DMS53 (cell line): ENCODE results near the gene SUMF1.

Experiments
- DNase-seq: peaks from one replicate; lab custom pipeline; 2025; lab: John Stamatoyannopoulos, UW

The SUMF1 gene

DNA sequence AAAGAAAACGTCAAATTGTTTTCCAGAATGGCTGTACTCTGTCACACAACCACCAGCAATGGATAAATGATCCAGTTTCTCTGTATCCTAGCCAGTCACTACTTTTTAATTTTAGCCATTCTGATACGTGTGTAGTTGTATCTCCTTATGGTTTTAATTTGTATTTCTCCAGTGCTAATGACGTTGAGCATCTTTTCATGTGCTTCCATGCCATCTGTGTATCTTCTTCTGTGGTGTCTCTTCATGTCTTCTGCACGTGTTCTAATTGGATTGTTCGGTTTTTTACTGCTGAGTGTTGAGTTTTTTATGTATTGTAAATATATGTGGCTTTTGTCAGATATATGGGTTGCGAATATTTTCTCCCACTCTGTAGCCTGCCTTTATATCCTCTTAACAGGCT lies 81.9 kb downstream of the SUMF1 start:
- DNase-seq, result no peak

DNA sequence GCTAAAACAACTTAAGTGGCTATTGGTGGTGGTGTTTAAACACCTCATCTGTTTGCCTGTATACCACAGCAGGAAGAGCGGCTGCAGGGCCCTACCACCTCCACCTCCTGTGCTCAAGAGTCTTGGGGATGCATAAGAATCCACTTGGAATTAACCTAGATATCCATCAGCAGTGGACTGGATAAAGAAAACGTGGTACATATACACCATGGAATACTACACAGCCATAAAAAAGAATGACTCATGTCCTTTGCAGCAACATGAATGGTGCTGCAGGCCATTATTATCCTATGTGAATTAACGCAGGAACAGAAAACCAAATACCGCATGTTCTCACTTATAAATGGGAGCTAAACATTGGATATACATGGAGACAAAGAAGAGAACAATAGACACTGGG lies 87.1 kb downstream of the SUMF1 start:
- no peak for DNase-seq

DNA sequence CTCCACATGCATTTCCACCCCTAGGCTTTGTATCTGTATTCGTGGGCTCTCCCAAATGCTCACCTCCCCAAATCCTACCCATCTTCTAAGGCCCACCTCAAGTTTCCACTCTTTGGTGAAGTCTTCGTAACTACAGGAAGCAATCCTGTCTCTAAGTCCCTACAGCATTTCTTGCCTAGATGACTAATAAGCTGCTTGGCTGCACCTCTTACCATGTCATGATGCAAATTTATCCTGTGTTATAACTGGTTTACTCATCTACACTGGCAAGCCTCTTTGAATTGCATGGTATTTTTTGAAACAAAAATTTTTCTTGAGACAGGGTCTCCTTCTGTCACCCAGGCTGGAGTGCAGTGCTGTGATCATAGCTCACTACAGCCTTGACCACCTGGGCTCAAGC lies 90.6 kb downstream of the SUMF1 start:
- no peak for DNase-seq

DNA sequence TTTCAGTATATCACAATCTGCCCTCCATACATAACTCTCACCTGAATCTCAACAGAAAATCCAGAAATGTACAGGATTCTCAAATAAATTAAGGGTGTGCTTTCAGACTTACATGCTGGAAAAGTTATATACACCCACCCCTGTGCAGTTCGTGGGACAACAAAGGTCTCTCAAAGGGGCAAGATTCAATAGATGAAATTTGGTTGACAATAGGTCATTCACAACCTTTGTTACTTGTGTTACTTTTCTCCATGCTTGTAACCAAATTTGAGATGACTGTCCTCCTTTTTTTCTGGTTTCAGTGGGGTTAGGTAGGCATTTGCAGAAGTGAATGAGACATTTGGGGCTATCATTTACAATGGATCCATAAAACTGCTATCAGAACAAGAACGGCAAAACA lies 91.2 kb downstream of the SUMF1 start:
- no peak for DNase-seq

DNA sequence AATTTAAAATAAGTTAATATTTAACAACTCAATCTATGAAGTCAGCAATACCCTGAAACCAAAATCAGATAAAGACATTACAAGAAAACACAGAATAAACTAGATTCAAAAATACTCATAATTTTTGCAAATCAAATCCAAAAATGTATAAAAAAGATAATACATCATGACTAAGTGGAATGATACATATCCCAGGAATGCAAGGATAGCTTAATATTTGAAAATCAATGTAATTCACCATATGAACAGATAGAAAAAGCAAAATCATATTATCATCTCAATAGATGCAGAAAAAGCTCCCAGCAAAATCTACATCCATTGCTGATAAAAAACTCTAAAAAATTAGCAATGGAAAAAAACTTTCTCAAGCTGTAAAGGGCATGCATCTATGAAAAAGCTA lies 93.4 kb downstream of the SUMF1 start:
- no peak for DNase-seq

DNA sequence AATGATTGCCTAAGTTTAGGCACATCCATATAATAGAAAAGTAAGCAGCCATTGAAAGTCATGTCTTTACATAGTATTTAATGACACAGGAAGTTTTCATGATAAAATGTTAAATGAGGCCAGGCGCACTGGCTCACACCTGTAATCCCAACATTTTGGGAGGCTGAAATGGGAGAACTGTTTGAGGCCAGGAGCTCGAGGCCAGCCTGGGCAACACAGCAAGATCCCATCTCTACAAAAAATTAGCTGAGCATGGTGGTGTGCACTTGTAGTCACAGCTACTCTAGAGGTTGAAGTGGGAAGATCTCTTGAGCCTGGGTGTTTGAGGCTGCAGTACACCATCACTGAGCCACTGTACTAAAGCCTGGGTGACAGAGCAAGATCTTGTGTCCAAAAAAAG lies 104.5 kb downstream of the SUMF1 start:
- no peak for DNase-seq

DNA sequence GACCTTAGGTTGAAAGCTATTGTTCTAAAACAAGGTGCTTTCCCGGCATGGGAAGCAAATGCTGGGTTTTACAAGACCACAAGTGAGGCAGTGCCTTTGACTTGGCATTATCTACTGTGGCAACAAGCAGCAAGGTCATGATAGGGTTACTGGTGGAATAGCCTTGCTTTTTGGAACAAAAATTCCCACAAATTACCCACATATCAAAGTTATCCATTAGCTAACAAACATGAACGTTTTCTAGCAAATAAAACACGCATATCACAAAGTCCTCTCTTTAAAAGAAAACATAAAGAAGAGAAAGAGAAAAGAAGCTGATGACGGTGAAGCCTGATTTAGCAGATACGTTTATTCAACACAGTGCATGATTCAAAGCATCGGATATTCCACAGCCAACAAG lies 106.3 kb downstream of the SUMF1 start:
- DNase-seq, result no peak

DNA sequence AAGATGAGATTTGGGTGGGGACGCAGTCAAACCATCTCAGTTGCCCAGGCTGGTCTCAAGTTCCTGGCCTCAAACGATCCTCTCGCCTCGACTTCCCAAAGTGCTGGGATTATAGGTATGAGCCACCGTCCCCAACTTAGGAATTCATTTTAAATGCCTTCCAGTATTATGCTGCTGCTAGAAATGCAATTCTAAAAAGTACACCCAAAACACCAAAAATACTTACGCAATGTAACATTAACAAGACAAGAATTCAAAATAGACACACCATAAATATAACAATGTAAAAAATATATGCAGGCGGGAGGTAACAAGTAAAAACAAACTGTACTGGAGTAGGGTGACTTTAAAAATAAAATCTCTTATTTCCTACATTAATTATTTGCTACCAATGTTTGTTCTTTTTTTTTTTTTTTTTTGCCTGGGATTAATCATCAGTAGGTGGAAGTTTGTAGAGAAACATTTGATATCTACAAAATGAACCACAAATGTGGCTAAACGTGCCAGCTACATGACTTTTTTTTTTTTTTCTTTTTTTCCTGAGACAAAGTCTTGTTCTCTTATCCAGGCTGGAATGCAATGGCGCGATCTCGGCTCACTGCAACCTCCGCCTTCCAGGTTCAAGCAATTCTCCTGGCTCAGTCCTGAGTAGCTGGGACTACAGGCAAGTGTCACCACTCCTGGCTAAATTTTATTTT lies 107.1 kb downstream of the SUMF1 start:
- no peak for DNase-seq

DNA sequence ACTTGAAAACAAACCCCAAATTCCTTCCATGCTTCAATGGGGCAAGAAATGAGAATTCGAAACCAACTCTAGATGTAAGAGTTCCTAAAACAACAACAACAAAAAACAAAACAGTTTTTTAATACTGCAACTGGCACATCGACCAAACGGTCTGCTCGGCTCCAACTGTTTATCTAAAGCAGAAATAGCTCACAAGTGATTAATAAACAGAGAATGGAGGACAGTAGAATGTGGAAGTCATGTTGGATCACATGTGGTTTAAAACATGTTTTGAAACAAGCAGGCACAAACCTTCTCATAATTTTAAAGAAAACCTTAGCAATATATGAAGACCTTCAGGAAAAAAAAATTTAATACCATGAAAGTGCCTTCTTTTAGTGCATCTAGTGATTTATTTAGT lies 108.8 kb downstream of the SUMF1 start:
- no peak for DNase-seq

DNA sequence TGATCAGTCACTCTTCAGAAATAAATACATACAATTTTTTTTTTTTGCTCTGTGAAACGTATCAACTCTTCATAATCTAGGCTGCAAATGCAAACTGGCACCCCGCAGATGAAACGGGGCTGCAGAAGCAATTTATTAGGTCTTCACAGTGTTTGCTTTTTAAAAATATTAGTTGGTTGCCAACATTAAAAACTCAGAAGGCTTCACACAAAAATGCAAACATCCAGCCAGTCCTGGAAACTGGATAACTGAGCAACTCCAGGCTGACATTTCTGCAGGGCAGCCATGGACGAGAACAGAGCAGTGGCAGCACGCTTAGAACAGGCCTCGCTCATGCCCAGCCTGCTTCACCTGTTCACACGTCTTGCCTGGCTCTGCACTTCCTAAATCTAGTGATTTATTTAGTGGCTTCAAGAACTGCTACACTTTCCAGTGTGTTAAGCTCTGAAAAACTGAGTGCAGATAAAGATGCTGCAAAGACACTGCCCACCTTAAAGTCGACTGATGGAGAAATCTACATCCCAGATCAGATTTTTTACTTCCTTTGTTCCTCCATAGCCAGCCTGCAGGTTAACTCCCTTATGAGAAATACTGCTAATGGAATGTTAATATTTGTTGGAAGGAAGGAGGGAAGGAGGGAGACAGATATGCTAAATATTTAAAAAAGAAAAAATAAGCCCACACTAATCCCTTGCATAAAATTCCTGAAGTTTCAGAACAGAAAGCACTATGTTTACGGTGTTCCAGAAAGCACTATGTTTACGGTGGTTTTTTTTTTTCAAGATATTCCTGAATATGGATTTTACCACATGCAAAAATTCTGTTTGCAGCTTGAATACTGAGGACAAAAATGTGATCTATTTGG lies 110.3 kb downstream of the SUMF1 start:
- DNase-seq, result no peak

DNA sequence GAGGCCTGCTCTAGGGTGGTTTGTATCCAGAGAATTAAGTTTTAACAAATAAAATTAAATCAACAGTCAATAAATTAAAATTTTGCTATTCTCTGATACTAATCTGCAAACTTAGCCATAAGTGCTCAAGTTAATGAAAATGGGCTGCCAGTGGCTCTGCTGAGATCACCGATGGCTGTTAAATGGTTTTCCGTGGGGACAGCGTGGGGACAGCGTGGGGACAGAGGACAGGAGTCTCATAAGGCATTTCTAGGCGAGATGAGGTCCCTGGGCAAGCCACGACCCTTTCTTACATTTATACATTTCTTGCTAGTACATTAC lies 110.9 kb downstream of the SUMF1 start:
- no peak for DNase-seq

DNA sequence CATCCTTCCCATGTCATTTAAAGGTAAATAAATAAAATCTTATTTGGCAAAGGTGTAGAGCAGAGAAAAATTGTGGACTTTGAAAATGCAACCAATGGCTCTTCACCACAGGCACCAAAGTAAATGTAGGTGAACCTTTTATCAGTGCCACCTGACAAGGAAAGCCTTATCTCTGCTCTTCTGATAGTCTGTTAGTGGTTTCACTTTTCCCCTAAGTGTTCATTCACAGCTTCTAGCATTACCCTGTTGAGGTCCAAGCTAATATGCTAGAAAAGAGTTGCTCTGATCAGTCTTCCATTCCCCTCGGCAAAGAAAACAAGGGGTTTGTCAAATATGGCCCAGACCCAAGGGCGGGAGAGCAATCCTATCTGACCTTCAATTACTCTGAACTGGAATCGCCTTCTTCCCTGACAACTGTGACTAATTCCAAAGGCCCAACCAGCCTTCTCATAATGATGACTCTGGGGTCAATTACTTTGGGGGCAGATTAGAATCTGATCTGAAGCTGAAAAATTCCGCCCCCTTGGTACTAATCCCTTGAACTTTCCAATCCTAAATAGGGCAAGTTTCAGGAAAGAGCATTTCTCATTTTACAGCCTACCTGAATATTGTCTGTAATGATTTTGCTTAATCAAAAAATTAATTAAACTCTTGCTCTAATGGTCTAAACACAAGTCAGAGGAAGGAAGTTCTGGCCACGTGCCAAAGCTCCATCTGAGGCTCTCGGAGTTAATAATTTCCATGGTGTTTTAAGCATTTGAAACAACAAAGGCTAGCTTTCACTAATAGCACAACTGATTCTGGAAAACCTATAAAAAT lies 111.5 kb downstream of the SUMF1 start:
- DNase-seq, result no peak

DNA sequence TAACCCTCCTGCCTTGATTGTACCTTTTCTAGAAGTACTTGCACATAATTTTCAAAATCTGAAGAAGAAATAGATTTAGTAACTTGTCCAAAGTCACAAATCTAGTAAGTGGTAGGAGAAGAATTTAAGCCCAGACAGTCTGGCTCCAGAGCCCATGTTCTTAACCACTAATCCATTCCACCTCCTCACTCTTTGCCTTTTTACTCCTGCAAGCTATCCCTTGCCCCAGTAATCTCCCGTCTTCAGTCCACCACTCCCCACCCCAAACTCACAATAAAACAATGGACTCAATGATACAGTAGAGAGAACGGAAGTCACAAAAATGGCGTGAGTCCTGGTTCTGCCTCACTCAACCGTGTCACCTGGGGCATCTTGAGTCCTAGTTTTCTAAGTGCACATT lies 115.2 kb downstream of the SUMF1 start:
- no peak for DNase-seq

DNA sequence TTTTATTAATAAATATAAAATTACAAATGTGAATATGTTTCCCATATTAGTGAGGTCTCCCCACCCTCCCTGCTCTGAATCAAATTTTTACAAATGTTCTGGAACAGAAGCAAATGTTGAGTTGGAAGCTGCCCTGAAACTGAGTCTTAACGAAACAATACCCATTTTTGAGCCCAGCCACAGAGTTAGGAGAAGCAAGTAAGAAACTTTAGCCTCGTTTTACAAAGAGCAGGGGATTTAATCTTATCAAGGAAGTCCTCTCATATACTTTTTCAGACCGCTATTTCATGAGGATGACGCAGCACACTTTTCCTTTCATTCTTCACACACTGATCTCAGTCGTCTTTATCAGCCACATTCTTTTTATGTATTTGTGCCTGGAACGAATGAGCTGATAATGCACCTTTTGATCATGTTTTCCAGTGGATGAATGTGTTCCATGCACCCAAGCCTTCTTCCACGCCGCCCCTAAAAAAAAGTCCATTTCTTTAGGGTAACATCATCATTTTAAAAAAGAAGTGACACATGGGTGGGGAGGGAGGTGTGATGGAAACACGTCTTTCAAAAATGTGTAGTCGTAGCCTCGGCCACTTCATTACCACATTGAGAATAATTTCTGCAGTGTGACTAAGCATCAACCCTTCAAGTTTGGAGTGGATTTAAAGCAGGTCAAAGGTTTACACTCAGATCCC lies 115.8 kb downstream of the SUMF1 start:
- no peak for DNase-seq

DNA sequence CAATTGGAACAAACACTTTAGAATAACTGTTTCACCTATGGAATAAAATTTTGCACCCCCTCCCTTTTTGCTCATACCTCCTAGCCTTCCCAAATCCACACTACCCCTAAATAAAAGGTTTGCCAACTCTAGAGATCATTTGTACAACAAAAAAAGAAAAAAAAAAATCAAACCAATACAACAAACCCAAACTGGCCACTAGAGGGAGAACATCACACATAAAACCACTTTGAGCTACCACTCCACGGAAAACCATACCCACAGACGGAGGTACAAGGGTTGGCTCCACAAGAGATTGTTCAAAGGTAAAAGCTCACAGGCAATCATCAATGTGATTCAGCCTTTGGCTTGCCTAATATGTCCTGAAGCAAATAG lies 116.3 kb downstream of the SUMF1 start:
- peak; percentile 61 for DNase-seq

DNA sequence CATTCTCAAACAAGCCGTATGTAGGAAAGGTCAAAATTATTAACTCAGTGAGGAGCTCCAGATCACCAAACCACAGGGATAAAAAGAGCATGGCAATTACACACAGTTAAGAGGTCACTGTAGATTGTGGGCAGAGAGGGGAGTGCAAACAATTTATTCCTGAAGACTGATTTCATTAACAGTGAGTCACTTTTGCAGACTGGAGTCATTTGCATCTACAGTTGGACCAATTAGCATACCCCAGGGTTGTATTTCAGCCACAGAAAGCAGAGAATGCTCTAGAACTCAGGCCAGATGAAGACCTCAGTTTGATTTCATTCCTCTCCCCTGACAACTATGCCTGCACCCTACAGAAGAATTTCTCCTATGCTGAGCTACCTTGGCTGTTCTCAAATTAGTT lies 123.8 kb downstream of the SUMF1 start:
- no peak for DNase-seq

DNA sequence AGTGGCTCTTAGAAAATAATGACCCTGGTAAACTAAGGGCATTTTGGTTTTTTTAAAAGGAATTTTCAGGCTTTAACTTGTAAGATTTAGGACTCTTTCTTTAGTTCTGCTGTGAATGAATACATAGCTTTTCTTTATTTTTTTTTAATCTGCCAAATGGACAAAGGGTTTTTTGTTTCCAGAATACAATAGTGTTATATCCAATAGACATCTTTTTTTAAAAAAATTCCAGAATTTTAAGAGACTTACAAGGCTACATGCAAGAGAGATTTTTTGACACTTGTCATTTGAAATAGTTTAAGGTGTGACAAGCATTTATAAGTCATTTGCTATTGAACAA lies 125.8 kb downstream of the SUMF1 start:
- no peak for DNase-seq

DNA sequence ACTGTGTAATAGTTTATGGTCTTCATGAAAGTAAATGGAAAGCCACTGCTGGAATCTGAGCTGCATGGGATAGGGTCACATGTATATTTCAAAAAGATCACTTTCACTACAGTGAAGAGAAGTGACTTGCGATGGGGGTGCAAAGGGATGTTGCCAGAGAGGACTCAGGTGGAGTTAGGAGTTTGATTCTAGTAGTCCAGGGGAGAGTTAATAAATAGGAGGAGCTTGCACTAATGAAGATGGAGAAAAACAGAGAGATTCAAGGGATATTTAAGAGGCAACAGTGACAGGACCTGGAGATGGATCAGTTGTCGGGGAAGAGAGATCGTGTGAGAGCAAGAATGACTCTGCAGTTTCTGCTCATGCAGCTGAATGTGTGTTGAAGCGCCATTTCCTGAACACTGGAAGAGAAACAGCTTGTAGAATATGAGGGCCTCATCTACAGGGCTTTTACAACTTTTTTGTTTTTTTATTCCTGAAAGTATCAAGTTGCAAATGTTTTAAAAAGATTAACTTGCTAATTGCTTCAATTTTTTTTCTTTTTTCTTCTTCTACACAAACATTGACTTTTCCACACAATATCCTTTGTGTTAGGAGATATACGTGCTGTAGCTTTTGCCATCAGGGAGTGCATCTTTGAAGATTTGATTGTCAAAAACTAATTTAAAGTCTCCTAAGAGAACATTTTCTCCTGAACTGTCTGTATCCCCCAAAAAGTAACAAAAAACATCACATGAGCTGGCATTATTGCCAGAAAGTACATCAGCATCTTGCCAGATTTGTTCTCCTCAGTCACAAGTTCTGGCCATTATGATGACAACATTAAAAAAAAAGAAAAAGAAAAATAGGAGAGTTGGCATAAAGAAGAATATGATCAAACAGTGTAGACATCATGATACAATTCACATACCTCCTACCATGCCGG lies 126.4 kb downstream of the SUMF1 start:
- DNase-seq, result no peak

DNA sequence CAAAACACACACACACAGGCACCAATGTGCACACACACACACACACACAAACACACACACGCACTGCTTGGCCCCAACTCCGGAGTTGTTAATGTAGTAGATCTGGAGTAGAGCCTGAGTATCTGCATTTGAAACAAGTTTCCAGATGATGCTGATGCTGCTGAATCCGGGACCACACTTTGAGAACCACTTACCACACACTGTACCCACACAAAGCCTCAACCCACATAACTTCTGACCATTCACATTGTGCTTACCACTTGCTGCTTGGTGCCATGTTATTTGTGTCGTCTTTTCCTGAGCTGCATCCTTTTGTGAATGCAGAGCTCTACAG lies 127.0 kb downstream of the SUMF1 start:
- DNase-seq, result no peak

DNA sequence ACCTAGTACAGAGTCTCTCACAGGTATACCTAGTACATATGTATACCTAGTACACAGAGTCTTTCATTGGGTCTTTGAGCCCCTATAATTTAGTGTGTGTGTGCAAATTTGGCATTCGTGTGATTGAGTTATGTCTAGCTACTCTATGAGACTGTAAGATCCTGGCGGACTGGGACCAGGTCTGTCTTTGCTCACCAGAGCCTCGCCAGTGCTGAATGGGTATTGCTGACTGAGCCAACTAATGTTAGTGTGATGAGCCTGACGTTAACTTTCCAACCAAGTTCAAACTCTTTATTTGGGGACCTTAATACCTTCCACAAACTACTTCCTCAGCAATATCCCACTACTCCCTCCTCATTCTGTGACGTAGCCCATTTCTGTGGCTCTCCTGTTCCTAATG lies 128.3 kb downstream of the SUMF1 start:
- no peak for DNase-seq

DNA sequence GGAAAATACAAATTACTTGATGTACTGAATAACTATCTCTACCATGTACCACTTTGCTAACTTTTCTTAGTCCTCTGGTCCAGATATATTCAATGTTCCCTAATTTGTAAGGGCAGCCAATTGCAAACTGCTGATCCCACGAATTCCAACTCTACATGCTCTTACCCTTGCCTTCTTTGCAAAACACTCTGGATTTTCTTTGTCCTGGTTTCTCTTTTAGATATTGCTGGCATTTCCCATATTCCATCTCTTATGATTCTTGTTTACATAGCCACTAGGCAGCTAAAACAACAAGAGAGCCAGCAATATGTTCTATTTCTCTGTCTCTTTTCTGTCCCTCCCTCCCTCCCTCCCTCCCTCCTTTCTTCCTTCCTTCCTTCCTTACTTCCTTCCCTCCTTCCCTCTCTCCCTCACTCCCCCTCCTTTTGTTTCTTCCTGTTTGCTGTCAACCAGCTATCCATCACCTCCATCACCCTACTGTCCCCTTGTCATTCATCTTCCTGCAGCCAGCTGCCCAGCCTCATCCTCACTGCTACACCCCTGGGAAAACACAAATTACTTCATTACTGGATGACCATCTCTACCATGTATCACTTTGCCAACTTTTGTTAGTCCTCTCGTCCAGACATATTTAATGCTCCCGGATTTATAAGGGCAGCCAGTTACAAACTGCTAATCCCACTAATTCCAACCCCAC lies 130.1 kb downstream of the SUMF1 start:
- no peak for DNase-seq
